Stimulated activated CD4-positive, alpha-beta T cell treated with anti-CD3 and anti-CD28 coated beads, Interleukin-2, amount 100 ng/mL, for 48 hours (primary cell): Measurements from ENCODE around the gene UMODL1.

Experiments used
- DNase-seq, 2 donors: peaks; one replicate each; pipeline ENCODE4 v3.0.0-alpha.2; 2020

Gene UMODL1

GRCh38 chr21:42118901-42119300, 47.8 kb downstream of the UMODL1 start:
- no peak for DNase-seq

- DNase-seq = no peak
Measured at GRCh38 chr21:42120101-42120902, 49.2 kb downstream of the UMODL1 start.

GRCh38 chr21:42120903-42121535, 49.9 kb downstream of the UMODL1 start:
- DNase-seq = no peak

- no peak for DNase-seq
Measured at GRCh38 chr21:42121794-42122193, 50.7 kb downstream of the UMODL1 start.

- DNase-seq = no peak
Measured at GRCh38 chr21:42122398-42122797, 51.3 kb downstream of the UMODL1 start.

- no peak for DNase-seq
Measured at GRCh38 chr21:42122808-42123207, 51.7 kb downstream of the UMODL1 start.

GRCh38 chr21:42123219-42123908, 52.2 kb downstream of the UMODL1 start:
- DNase-seq = no peak

- DNase-seq = no peak
Measured at GRCh38 chr21:42124081-42124480, 53.0 kb downstream of the UMODL1 start.

GRCh38 chr21:42124826-42125570, 53.9 kb downstream of the UMODL1 start:
- no peak for DNase-seq

- DNase-seq = no peak
Measured at GRCh38 chr21:42125571-42126544, 54.7 kb downstream of the UMODL1 start.

- DNase-seq = no peak
Measured at GRCh38 chr21:42127164-42128150, 56.3 kb downstream of the UMODL1 start.

- no peak for DNase-seq
Measured at GRCh38 chr21:42129300-42130266, 58.5 kb downstream of the UMODL1 start.

- no peak for DNase-seq
Measured at GRCh38 chr21:42130441-42130840, 59.3 kb downstream of the UMODL1 start.

- DNase-seq = no peak
Measured at GRCh38 chr21:42132183-42132582, 61.1 kb downstream of the UMODL1 start.

GRCh38 chr21:42133131-42133530, 62.0 kb downstream of the UMODL1 start:
- no peak for DNase-seq

GRCh38 chr21:42135386-42136052, 64.4 kb downstream of the UMODL1 start:
- no peak for DNase-seq

GRCh38 chr21:42137191-42137904, 66.2 kb downstream of the UMODL1 start:
- DNase-seq = no peak
